RWPE2 (cell line): ENCODE data around the gene ZNF669.
"Not testable (repeated sequence)": the region's sequence is repeated elsewhere in the genome, so short reads cannot be mapped to it uniquely, and the experiment has no call there.

Experiments used
- ATAC-seq: fragments of 200-7000 bp; cut with Tn5 transposase; 3 replicates; pipeline ENCODE4 v1.9.1; 2021; ENCODE audit warnings: low read depth
- DNase-seq: peaks from one replicate; pipeline ENCODE4 v3.0.0-alpha.2; 2020; ENCODE audit warnings: low spot score
- H3K27ac ChIP-seq: fragments of 450-650 bp; 2 replicates; pipeline ENCODE4 v1.5.1; 2017; ENCODE audit warnings: mild to moderate bottlenecking; ENCODE audit not compliant: poor library complexity, severe bottlenecking
- H3K27me3 ChIP-seq: fragments of 250-450 bp; sonication (Bioruptor Pico); 2 replicates; pipeline ENCODE4 v1.5.1; 2021; ENCODE audit warnings: mild to moderate bottlenecking, moderate library complexity; ENCODE audit not compliant: insufficient read depth, poor library complexity, severe bottlenecking
- H3K36me3 ChIP-seq: fragments of 250-450 bp; sonication (Bioruptor Pico); 2 replicates; pipeline ENCODE4 v1.5.1; 2020; ENCODE audit warnings: low read depth, mild to moderate bottlenecking, moderate library complexity
- H3K4me1 ChIP-seq: fragments of 250-450 bp; sonication (Bioruptor Pico); 2 replicates; pipeline ENCODE4 v1.5.1; 2021; ENCODE audit warnings: mild to moderate bottlenecking, moderate library complexity; ENCODE audit not compliant: insufficient read depth, poor library complexity, severe bottlenecking
- H3K4me3 ChIP-seq: fragments of 250-450 bp; sonication (Bioruptor Pico); 2 replicates; pipeline ENCODE4 v1.5.1; 2021; ENCODE audit warnings: mild to moderate bottlenecking, moderate library complexity; ENCODE audit not compliant: severe bottlenecking
- H3K9me3 ChIP-seq: fragments of 250-450 bp; sonication (Bioruptor Pico); 2 replicates; pipeline ENCODE4 v1.5.1; 2021; ENCODE audit warnings: mild to moderate bottlenecking, moderate library complexity; ENCODE audit not compliant: severe bottlenecking
- TF ChIP-seq, protein P1 (sequence below): fragments of 450-650 bp; IDR thresholded peaks from one replicate; pipeline ENCODE4 v1.5.1; 2017; ENCODE audit warnings: mild to moderate bottlenecking, moderate library complexity; ENCODE audit not compliant: poor library complexity, severe bottlenecking

The ZNF669 gene

GRCh38 chr1:247103859-247104591 lies at the start of gene ZNF669:
Gene ZNF669, minus strand, starts transcription at chr1:247104356. Its CDS starts 157 bp downstream, at chr1:247104199.
- Histone ChIP-seq H3K27me3 (no peaks in the 10 kb centered on the region), H3K4me1 (no peaks in the 10 kb centered on the region), H3K36me3 (peaks cover 35% of the 10 kb centered on the region), H3K9me3 (peaks cover 9% of the 10 kb centered on the region), H3K4me3 (peak within 1 kb of the TSS; percentile 66), H3K27ac (peak within 1 kb of the TSS; percentile 81)
- peak; percentile 98 for ATAC-seq
- TF ChIP-seq, protein P1, sequence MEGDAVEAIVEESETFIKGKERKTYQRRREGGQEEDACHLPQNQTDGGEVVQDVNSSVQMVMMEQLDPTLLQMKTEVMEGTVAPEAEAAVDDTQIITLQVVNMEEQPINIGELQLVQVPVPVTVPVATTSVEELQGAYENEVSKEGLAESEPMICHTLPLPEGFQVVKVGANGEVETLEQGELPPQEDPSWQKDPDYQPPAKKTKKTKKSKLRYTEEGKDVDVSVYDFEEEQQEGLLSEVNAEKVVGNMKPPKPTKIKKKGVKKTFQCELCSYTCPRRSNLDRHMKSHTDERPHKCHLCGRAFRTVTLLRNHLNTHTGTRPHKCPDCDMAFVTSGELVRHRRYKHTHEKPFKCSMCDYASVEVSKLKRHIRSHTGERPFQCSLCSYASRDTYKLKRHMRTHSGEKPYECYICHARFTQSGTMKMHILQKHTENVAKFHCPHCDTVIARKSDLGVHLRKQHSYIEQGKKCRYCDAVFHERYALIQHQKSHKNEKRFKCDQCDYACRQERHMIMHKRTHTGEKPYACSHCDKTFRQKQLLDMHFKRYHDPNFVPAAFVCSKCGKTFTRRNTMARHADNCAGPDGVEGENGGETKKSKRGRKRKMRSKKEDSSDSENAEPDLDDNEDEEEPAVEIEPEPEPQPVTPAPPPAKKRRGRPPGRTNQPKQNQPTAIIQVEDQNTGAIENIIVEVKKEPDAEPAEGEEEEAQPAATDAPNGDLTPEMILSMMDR, result no peak
- DNase-seq, result peak; percentile 89

- no peak overlapping the region for H3K4me3 ChIP-seq
- H3K27ac ChIP-seq, result no peak overlapping the region
- TF ChIP-seq, protein P1, result no peak
- no peaks in the 10 kb centered on the region for H3K27me3 ChIP-seq
- no peak for DNase-seq
- H3K4me1 ChIP-seq, result no peaks in the 10 kb centered on the region
- H3K9me3 ChIP-seq, result peaks cover 2% of the 10 kb centered on the region
- no peaks in the 10 kb centered on the region for H3K36me3 ChIP-seq
- ATAC-seq, result no peak
These were observed 43.6 kb upstream of the ZNF669 start for GRCh38 chr1:247147781-247148180.

GRCh38 chr1:247147120-247147519 lies 43.0 kb upstream of the ZNF669 start:
- not testable (repeated sequence) for DNase-seq, ATAC-seq, H3K27ac ChIP-seq, H3K27me3 ChIP-seq, H3K4me3 ChIP-seq, H3K9me3 ChIP-seq, H3K36me3 ChIP-seq, H3K4me1 ChIP-seq

- Histone ChIP-seq H3K27ac (no peak overlapping the region), H3K36me3 (no peaks in the 10 kb centered on the region), H3K9me3 (peaks cover 2% of the 10 kb centered on the region), H3K4me1 (no peaks in the 10 kb centered on the region), H3K27me3 (no peaks in the 10 kb centered on the region), H3K4me3 (no peak overlapping the region)
- ATAC-seq (no peak), DNase-seq (no peak)
- TF ChIP-seq, protein P1, result no peak
These were observed 42.5 kb upstream of the ZNF669 start for GRCh38 chr1:247146671-247147070.

- Histone ChIP-seq H3K9me3 (peaks cover 2% of the 10 kb centered on the region), H3K36me3 (no peaks in the 10 kb centered on the region), H3K4me3 (no peak overlapping the region), H3K27ac (no peak overlapping the region), H3K4me1 (no peaks in the 10 kb centered on the region), H3K27me3 (no peaks in the 10 kb centered on the region)
- TF ChIP-seq, protein P1, result no peak
- ATAC-seq (no peak), DNase-seq (no peak)
These were observed 41.1 kb upstream of the ZNF669 start for GRCh38 chr1:247145279-247145678.

DNA sequence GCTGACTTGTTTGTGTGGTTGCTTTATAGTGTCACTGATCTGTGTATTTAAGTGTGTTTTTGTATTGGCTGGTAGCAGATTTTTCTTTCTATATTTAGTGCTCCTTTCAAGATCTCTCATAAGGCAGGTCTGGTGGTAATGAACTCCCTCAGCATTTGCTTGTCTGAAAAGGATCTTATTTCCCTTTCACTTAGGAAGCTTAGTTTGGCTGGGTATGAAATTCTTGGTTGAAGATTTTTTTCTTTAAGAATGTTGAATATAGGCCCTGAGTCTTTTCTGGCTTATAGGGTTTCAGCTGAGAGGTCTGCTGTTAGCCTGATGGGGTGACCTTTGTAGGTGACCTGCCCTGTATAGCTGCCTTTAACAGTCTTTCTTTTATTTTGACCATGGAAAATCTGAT lies 35.4 kb upstream of the ZNF669 start:
- not testable (repeated sequence) for ATAC-seq, H3K36me3 ChIP-seq, H3K4me1 ChIP-seq, H3K4me3 ChIP-seq, H3K27ac ChIP-seq, H3K27me3 ChIP-seq, DNase-seq
- peaks cover 15% of the 10 kb centered on the region for H3K9me3 ChIP-seq
